ENCODE data around the gene GSDME.

DNA sequence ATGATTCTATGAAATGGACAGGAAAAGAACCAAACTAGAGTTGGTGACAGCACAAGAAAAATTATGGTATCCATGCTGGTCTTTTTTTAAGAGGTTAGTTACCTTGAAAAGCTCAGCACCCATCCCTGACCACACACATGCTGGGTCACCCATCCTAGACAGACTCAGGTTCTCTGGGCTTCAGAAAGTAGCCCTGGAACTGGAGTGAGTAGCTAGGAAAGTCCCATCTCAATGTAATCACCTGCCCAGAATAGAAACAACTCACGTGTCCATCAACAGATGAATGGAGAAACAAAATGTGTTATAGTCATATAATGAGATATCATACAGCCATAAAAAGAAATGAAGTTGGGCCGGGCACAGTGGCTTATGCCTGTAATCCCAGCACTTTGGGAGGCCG is 37.0 kb downstream of the GSDME start:
- TF ChIP-seq, protein P1, sequence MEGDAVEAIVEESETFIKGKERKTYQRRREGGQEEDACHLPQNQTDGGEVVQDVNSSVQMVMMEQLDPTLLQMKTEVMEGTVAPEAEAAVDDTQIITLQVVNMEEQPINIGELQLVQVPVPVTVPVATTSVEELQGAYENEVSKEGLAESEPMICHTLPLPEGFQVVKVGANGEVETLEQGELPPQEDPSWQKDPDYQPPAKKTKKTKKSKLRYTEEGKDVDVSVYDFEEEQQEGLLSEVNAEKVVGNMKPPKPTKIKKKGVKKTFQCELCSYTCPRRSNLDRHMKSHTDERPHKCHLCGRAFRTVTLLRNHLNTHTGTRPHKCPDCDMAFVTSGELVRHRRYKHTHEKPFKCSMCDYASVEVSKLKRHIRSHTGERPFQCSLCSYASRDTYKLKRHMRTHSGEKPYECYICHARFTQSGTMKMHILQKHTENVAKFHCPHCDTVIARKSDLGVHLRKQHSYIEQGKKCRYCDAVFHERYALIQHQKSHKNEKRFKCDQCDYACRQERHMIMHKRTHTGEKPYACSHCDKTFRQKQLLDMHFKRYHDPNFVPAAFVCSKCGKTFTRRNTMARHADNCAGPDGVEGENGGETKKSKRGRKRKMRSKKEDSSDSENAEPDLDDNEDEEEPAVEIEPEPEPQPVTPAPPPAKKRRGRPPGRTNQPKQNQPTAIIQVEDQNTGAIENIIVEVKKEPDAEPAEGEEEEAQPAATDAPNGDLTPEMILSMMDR (conservative IDR thresholded peaks at IDR 0.05 in 1 of 2, IDR thresholded peaks at IDR 0.05 in 1 of 2; ENCODE audit: extremely low read depth in 1 of 2, insufficient read depth in 1 of 2, low read depth in 1 of 2, low read length in 2 of 2) = no peak
- no peak for TF ChIP-seq EZH2 (IDR thresholded peaks at IDR 0.05; ENCODE audit: borderline replicate concordance, low read length)

Measured in mammary epithelial cell (primary cell).